K562 (cell line): ENCODE measurements around the gene CLCC1. TPM values are rescaled to one million over a fixed set of nuclear protein-coding genes. Genes with fewer than 3 reads are reported as not detected.

ENCODE experiments used
- ATF1 ChIP-seq, 2 experiments: fragments of 450-650 bp in 1 of 2; IDR thresholded peaks; 2 replicates each; pipeline ENCODE4 v1.6.1; 2016; ENCODE audit warnings: missing compliant biosample characterization in 1 of 2, missing genetic modification characterization in 1 of 2
- C11orf30 ChIP-seq: fragments of 450-650 bp; IDR thresholded peaks from 2 replicates; pipeline ENCODE4 v1.6.1; 2016; ENCODE audit warnings: low read depth, mild to moderate bottlenecking
- CEBPB ChIP-seq: fragments of 450-650 bp; IDR thresholded peaks from 2 replicates; pipeline ENCODE4 v1.6.1; 2016; ENCODE audit warnings: missing genetic modification characterization, missing compliant biosample characterization
- DNMT1 ChIP-seq: fragments of 450-650 bp; IDR thresholded peaks from 2 replicates; pipeline ENCODE4 v1.6.1; 2016; ENCODE audit warnings: antibody characterized with exemption, mild to moderate bottlenecking
- HEY1 ChIP-seq: fragments of 250-450 bp; sonication (Bioruptor Pico); IDR thresholded peaks from 2 replicates; pipeline ENCODE4 v1.5.0; 2020; ENCODE audit warnings: mild to moderate bottlenecking, moderate library complexity, borderline replicate concordance
- MYC ChIP-seq, 2 experiments: fragments of 250-450 bp in 1 of 2; sonication (Bioruptor Pico) in 1 of 2; IDR thresholded peaks; 2 replicates each; pipeline versions ENCODE4 v1.5.1 to v1.6.1; 2012 to 2021; ENCODE audit warnings: low read depth in 2 of 2, borderline replicate concordance in 1 of 2, improper control_type of control experiment in 1 of 2, low read length in 1 of 2, mild to moderate bottlenecking in 1 of 2, moderate library complexity in 1 of 2
- NFATC3 ChIP-seq: fragments of 450-650 bp; IDR thresholded peaks from 2 replicates; pipeline ENCODE4 v1.6.1; 2017; ENCODE audit warnings: mild to moderate bottlenecking
- NR1H2 ChIP-seq: sonication (generic); formaldehyde crosslinking; IDR thresholded peaks from 2 replicates; pipeline ENCODE4 v1.4.0; 2020; ENCODE audit warnings: mild to moderate bottlenecking, missing genetic modification reagents
- RNF2 ChIP-seq: sonication (generic); IDR thresholded peaks from 2 replicates; pipeline ENCODE4 v1.6.1; 2016
- SMARCA5 ChIP-seq: fragments of 450-650 bp; IDR thresholded peaks from 2 replicates; pipeline ENCODE4 v1.6.1; 2016
- SNRNP70 ChIP-seq: fragments of 200-400 bp; formaldehyde crosslinking; optimal IDR thresholded peaks from 2 replicates; pipeline ENCODE3; 2017; ENCODE audit warnings: low read depth, low read length
- SOX6 ChIP-seq: fragments of 450-650 bp; IDR thresholded peaks from 2 replicates; pipeline ENCODE4 v1.6.1; 2014; ENCODE audit warnings: mild to moderate bottlenecking
- SRSF3 ChIP-seq: fragments of 200-400 bp; formaldehyde crosslinking; IDR thresholded peaks from 2 replicates; pipeline ENCODE4 v1.6.1; 2016; ENCODE audit warnings: mild to moderate bottlenecking, low read length, moderate library complexity; ENCODE audit not compliant: insufficient read depth
- TAF9B ChIP-seq: fragments of 450-650 bp; IDR thresholded peaks from 2 replicates; pipeline ENCODE4 v1.6.1; 2018; ENCODE audit warnings: mild to moderate bottlenecking; ENCODE audit not compliant: partially characterized antibody
- THRAP3 ChIP-seq: fragments of 450-650 bp; IDR thresholded peaks from 2 replicates; pipeline ENCODE4 v1.6.1; 2016; ENCODE audit warnings: mild to moderate bottlenecking, inconsistent platforms, borderline replicate concordance
- ZNF174 ChIP-seq: fragments of 250-450 bp; sonication (Bioruptor Pico); IDR thresholded peaks from 2 replicates; pipeline ENCODE4 v1.4.0; 2020; ENCODE audit warnings: mild to moderate bottlenecking
- ZNF408 ChIP-seq: fragments of 250-450 bp; sonication (Bioruptor Pico); IDR thresholded peaks from 2 replicates; pipeline ENCODE4 v1.4.0; 2020; ENCODE audit warnings: low read depth, mild to moderate bottlenecking, moderate library complexity
- ZNF445 ChIP-seq: fragments of 250-450 bp; sonication (Bioruptor Pico); IDR thresholded peaks from 2 replicates; pipeline ENCODE4 v1.4.0; 2020; ENCODE audit warnings: low read depth, mild to moderate bottlenecking, moderate library complexity
- ZNF644 ChIP-seq: fragments of 200-800 bp; sonication (Bioruptor generic); IDR thresholded peaks from 2 replicates; pipeline ENCODE4 v1.6.1; 2016; ENCODE audit warnings: low read depth, missing genetic modification characterization, missing compliant biosample characterization
- polyA plus RNA-seq, 8 experiments: library from polyadenylated mRNA; depleted of rRNA in 4 of 8; stranded (reverse) in 5 of 8; unstranded in 3 of 8; fragments of >200 nt; fragmentation: Nextera tagmentation in 2 of 8; fragmentation: Illumina TruSeq in 1 of 8; extraction: Ambion mirVana in 2 of 8; extraction: Trizol in 1 of 8; gene quantifications; 2 replicates each; pipeline versions ENCODE4 v1.2.1 to v1.2.3, GENCODE V29; 2011 to 2014; ENCODE audit warnings: inconsistent platforms in 1 of 8, missing spikeins in 1 of 8
- total RNA-seq, 7 experiments: library from RNA; depleted of rRNA in 6 of 7; stranded (reverse); fragments of >200 nt in 6 of 7; fragmentation: Illumina TruSeq in 2 of 7; extraction: Trizol in 2 of 7; gene quantifications; 2 replicates each; pipeline versions ENCODE4 v1.2.1 to v1.2.3, GENCODE V29; 2011 to 2021; ENCODE audit warnings: low replicate concordance in 1 of 7
- TF ChIP-seq, protein P1 (sequence below): sonication (generic); formaldehyde crosslinking; IDR thresholded peaks from 2 replicates; pipeline ENCODE4 v1.9.0; 2022; ENCODE audit warnings: mild to moderate bottlenecking, missing genetic modification reagents
- TF ChIP-seq, protein P2 (sequence below): fragments of 250-450 bp; sonication (Bioruptor Pico); IDR thresholded peaks from 2 replicates; pipeline ENCODE4 v1.8.0; 2022; ENCODE audit warnings: inconsistent platforms, mild to moderate bottlenecking, moderate library complexity, borderline replicate concordance
- TF ChIP-seq, protein P3 (sequence below): fragments of 450-650 bp; formaldehyde crosslinking; IDR thresholded peaks from 2 replicates; pipeline ENCODE4 v1.4.0; 2022; ENCODE audit warnings: mild to moderate bottlenecking, moderate library complexity
- TF ChIP-seq, protein P4 (sequence below): fragments of 250-450 bp; sonication (Bioruptor Pico); IDR thresholded peaks from 2 replicates; pipeline ENCODE4 v1.5.0; 2020; ENCODE audit warnings: mild to moderate bottlenecking, borderline replicate concordance
- TF ChIP-seq, protein P5 (sequence below): fragments of 250-450 bp; sonication (Bioruptor Pico); IDR thresholded peaks from 2 replicates; pipeline ENCODE4 v1.8.0; 2022; ENCODE audit warnings: moderate library complexity, mild to moderate bottlenecking, inconsistent platforms

CLCC1 gene
- total and polyA plus RNA-seq, 9 of the 15 experiments (the other 6 are each of a cell fraction or from before 2014, with no cell fraction given), result 28.8 to 63.4 (median 40.4) TPM

DNA sequence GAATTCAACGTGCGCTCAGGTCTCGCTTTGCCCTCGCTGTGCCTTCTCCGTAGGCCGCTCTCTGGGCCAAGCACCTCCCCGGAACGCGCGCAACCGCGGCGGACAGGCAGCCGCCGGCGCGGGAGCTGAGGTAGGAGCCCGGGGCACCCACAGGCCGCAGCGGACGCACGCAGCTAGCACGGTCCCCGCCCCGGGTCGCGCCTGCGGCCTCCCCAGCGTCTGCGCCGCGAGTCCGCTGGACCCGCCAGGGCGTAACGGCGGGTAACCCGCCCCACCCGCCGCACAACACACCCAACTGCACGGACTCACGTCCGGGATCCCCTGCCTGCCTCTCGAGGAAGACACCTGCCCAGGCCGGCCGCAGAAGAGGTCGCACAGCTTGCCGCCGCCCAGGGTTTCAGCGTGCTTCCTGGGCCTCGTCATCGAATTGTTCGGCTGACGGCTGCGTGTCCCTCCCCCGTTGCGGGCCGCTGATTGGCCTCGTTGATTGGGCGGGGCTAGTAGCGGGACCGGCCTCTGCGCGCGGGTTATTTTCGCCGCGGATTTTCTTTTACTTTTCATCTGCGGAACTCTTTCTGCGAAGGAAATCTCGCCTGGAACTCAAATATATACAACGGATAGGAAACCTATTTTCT, at the start of gene CLCC1 (continued):
- TF ChIP-seq, protein P1, sequence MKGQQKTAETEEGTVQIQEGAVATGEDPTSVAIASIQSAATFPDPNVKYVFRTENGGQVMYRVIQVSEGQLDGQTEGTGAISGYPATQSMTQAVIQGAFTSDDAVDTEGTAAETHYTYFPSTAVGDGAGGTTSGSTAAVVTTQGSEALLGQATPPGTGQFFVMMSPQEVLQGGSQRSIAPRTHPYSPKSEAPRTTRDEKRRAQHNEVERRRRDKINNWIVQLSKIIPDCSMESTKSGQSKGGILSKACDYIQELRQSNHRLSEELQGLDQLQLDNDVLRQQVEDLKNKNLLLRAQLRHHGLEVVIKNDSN (CRISPR knock-in tag), result no peak; the same call in 1 of the 2 replicates
- TF ChIP-seq CEBPB (tag) (no peak), ATF1 (CRISPR knock-in tag; IDR thresholded peaks at IDR 0.05) (no peak), ATF1 (tag; IDR thresholded peaks at IDR 0.05) (peak; percentile 96), MYC (IDR thresholded peaks at IDR 0.05; ENCODE audit: low read depth, low read length) (peak; percentile 91), MYC (CRISPR knock-in tag; IDR thresholded peaks at IDR 0.05; ENCODE audit: borderline replicate concordance, low read depth) (no peak; the same call in 1 of the 2 replicates), HEY1 (CRISPR knock-in tag) (no peak), ZNF408 (CRISPR knock-in tag) (no peak), SNRNP70 (no peak), DNMT1 (no peak), SRSF3 (0 out of 2 replicates have a peak, but pooled peaks have one; percentile 55), ZNF445 (CRISPR knock-in tag) (no peak), ZNF174 (CRISPR knock-in tag) (no peak), THRAP3 (no peak), ZNF644 (tag) (0 out of 2 replicates have a peak, but pooled peaks have one; percentile 40), TAF9B (peak; percentile 59), SMARCA5 (no peak), C11orf30 (no peak), SOX6 (peak; percentile 55; the same call in 1 of the 2 replicates), RNF2 (no peak; the same call in 1 of the 2 replicates), NFATC3 (no peak), NR1H2 (peak; percentile 91; the same call in 1 of the 2 replicates)
- TF ChIP-seq, protein P2, sequence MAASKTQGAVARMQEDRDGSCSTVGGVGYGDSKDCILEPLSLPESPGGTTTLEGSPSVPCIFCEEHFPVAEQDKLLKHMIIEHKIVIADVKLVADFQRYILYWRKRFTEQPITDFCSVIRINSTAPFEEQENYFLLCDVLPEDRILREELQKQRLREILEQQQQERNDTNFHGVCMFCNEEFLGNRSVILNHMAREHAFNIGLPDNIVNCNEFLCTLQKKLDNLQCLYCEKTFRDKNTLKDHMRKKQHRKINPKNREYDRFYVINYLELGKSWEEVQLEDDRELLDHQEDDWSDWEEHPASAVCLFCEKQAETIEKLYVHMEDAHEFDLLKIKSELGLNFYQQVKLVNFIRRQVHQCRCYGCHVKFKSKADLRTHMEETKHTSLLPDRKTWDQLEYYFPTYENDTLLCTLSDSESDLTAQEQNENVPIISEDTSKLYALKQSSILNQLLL (CRISPR knock-in tag), result no peak
- TF ChIP-seq, protein P3, sequence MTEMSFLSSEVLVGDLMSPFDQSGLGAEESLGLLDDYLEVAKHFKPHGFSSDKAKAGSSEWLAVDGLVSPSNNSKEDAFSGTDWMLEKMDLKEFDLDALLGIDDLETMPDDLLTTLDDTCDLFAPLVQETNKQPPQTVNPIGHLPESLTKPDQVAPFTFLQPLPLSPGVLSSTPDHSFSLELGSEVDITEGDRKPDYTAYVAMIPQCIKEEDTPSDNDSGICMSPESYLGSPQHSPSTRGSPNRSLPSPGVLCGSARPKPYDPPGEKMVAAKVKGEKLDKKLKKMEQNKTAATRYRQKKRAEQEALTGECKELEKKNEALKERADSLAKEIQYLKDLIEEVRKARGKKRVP, result no peak
- TF ChIP-seq, protein P4, sequence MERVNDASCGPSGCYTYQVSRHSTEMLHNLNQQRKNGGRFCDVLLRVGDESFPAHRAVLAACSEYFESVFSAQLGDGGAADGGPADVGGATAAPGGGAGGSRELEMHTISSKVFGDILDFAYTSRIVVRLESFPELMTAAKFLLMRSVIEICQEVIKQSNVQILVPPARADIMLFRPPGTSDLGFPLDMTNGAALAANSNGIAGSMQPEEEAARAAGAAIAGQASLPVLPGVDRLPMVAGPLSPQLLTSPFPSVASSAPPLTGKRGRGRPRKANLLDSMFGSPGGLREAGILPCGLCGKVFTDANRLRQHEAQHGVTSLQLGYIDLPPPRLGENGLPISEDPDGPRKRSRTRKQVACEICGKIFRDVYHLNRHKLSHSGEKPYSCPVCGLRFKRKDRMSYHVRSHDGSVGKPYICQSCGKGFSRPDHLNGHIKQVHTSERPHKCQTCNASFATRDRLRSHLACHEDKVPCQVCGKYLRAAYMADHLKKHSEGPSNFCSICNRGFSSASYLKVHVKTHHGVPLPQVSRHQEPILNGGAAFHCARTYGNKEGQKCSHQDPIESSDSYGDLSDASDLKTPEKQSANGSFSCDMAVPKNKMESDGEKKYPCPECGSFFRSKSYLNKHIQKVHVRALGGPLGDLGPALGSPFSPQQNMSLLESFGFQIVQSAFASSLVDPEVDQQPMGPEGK (CRISPR knock-in tag), result no peak
- TF ChIP-seq, protein P5, sequence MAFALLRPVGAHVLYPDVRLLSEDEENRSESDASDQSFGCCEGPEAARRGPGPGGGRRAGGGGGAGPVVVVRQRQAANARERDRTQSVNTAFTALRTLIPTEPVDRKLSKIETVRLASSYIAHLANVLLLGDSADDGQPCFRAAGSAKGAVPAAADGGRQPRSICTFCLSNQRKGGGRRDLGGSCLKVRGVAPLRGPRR, result no peak
